Stomach smooth muscle (tissue), 2 donors: Measurements from ENCODE around the gene SRSF5.

Experiments used
- H3K27ac ChIP-seq: one replicate; pipeline ENCODE4 v1.7.0; 2013; ENCODE audit warnings: mild to moderate bottlenecking, low read length, inconsistent platforms
- H3K27me3 ChIP-seq, 2 donors: one replicate each; pipeline ENCODE4 v1.7.0; 2013; ENCODE audit warnings: low read length in 2 of 2; ENCODE audit not compliant: insufficient read depth in 2 of 2, control insufficient read depth in 1 of 2
- H3K36me3 ChIP-seq, 2 donors: one replicate each; pipeline ENCODE4 v1.7.0; 2013; ENCODE audit warnings: low read length in 2 of 2; ENCODE audit not compliant: control insufficient read depth in 2 of 2, insufficient read depth in 2 of 2
- H3K4me1 ChIP-seq: one replicate; pipeline ENCODE4 v1.7.0; 2013; ENCODE audit warnings: low read length; ENCODE audit not compliant: control insufficient read depth, insufficient read depth
- H3K4me3 ChIP-seq, 2 donors: one replicate each; pipeline ENCODE4 v1.7.0; 2013; ENCODE audit warnings: low read length in 2 of 2
- H3K9ac ChIP-seq, 2 donors: one replicate each; pipeline ENCODE4 v1.7.0; 2013; ENCODE audit warnings: low read length in 2 of 2, mild to moderate bottlenecking in 1 of 2
- H3K9me3 ChIP-seq, 2 donors: one replicate each; pipeline ENCODE4 v1.7.0; 2013; ENCODE audit warnings: low read length in 2 of 2; ENCODE audit not compliant: control insufficient read depth in 2 of 2
- donor health status: healthy.
- donor health status: Pancreatic carcinoma.

Gene SRSF5

GRCh38 chr14:69820991-69821390 is 54.0 kb downstream of the SRSF5 start:
- Histone ChIP-seq H3K9me3 (no peaks in the 10 kb centered on the region), H3K4me3 (no peak overlapping the region), H3K27me3 (peaks cover 0 to 4% of the 10 kb centered on the region in 2 donors), H3K4me1 (no peaks in the 10 kb centered on the region), H3K36me3 (no peaks in the 10 kb centered on the region), H3K27ac (no peak overlapping the region), H3K9ac (no peak overlapping the region)
